ENCODE measurements around the gene C1orf198.

DNA sequence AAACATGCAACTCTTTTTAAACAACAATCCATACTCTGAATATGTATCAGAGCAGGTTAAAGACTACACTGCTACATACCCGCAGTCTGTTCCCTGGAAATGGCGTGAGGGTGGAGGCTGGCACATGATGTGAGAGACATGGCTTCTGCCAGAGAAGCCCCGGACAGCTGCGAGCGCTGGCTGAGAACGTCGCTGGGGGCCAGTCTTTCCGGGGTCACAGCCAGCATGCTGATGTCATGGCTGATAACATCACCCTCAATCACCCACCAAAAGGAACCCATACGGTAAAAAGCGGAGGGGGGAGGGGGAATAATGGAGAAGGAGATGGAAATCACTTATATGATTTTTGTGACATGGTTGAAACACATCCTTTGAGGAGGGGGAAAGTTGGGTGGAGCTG is 29.1 kb downstream of the C1orf198 start:
- TF ChIP-seq, protein P1, sequence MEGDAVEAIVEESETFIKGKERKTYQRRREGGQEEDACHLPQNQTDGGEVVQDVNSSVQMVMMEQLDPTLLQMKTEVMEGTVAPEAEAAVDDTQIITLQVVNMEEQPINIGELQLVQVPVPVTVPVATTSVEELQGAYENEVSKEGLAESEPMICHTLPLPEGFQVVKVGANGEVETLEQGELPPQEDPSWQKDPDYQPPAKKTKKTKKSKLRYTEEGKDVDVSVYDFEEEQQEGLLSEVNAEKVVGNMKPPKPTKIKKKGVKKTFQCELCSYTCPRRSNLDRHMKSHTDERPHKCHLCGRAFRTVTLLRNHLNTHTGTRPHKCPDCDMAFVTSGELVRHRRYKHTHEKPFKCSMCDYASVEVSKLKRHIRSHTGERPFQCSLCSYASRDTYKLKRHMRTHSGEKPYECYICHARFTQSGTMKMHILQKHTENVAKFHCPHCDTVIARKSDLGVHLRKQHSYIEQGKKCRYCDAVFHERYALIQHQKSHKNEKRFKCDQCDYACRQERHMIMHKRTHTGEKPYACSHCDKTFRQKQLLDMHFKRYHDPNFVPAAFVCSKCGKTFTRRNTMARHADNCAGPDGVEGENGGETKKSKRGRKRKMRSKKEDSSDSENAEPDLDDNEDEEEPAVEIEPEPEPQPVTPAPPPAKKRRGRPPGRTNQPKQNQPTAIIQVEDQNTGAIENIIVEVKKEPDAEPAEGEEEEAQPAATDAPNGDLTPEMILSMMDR (IDR thresholded peaks at IDR 0.05 in 2 of 3, conservative IDR thresholded peaks at IDR 0.05 in 1 of 3; ENCODE audit: borderline replicate concordance in 1 of 3, insufficient read depth in 1 of 3, low read depth in 2 of 3, low read length in 2 of 3): no peak
- no peak for TF ChIP-seq POLR2AphosphoS5 (IDR thresholded peaks at IDR 0.05; ENCODE audit: low read depth, low read length)
- TF ChIP-seq, protein P2, sequence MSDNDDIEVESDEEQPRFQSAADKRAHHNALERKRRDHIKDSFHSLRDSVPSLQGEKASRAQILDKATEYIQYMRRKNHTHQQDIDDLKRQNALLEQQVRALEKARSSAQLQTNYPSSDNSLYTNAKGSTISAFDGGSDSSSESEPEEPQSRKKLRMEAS (IDR thresholded peaks at IDR 0.05): no peak
- TF ChIP-seq SP1 (IDR thresholded peaks at IDR 0.05; ENCODE audit: low read depth): no peak
- TF ChIP-seq YY1 (IDR thresholded peaks at IDR 0.05; ENCODE audit: extremely low read depth, insufficient replicate concordance, low read depth, low read length): no peak
- no peak for TF ChIP-seq RAD21 (IDR thresholded peaks at IDR 0.05; ENCODE audit: low read depth)
- no peak for TF ChIP-seq POLR2A (IDR thresholded peaks at IDR 0.05; ENCODE audit: borderline replicate concordance, extremely low read depth, insufficient read depth, insufficient read length)
- no peak for TF ChIP-seq ELF1 (IDR thresholded peaks at IDR 0.05; ENCODE audit: borderline replicate concordance, low read depth)
- no peak for TF ChIP-seq EZH2 (IDR thresholded peaks at IDR 0.05)

All from HCT116 (cell line).